HG03521 (cell line): ENCODE measurements around the gene KRTAP5-5.
"Not testable (repeated sequence)": the region's sequence is repeated elsewhere in the genome, so short reads cannot be mapped to it uniquely, and the experiment has no call there.

Experiments
- ATAC-seq: cut with Tn5 transposase; IDR thresholded peaks from one replicate; pipeline ENCODE4 v1.9.1; 2021; ENCODE audit warnings: mild to moderate bottlenecking, moderate library complexity; ENCODE audit not compliant: unreplicated experiment

The KRTAP5-5 gene

GRCh38 chr11:1605923-1606322, 23.7 kb upstream of the KRTAP5-5 start:
- ATAC-seq: peak; percentile 61

- ATAC-seq: not testable (repeated sequence)
Measured at GRCh38 chr11:1607156-1607845, 22.3 kb upstream of the KRTAP5-5 start.

GRCh38 chr11:1607901-1608300, 21.7 kb upstream of the KRTAP5-5 start:
- ATAC-seq: not testable (repeated sequence)

DNA sequence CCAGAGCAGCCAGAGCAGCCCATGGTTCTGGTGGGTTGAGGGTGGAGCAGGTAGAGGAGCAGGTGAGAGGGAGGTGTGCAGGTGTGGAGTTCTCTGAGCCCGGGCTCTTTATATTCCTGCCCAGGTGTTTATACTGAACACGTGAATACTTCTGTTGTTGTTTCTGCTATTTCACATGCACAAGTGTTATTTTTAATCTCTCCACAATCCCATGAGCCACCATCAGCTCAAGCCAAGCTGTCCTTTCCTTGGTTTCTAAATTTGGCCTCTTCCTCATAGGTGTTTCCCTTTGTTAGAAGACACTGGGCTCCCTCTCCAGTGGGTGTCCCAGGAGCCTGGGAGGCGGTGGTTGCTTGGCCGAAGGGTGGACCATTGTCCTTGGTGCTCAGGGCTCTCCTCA, 21.2 kb upstream of the KRTAP5-5 start, which contains the start of gene KRTAP5-3:
Gene KRTAP5-3, minus strand, starts transcription at position 101 of the 400 bp plus-strand sequence. Its CDS starts 78 bp downstream, at position 23.
- ATAC-seq: no peak

- no peak for ATAC-seq
Measured at GRCh38 chr11:1618231-1618630, 11.3 kb upstream of the KRTAP5-5 start.

GRCh38 chr11:1619449-1619848, 10.1 kb upstream of the KRTAP5-5 start:
- no peak for ATAC-seq

- no peak for ATAC-seq
Measured at GRCh38 chr11:1622086-1622485, 7.5 kb upstream of the KRTAP5-5 start, which contains the start of gene KRTAP5-4. KRTAP5-4 (minus strand) TSS chr11:1622138; CDS start chr11:1622093, 45 bp downstream.

DNA sequence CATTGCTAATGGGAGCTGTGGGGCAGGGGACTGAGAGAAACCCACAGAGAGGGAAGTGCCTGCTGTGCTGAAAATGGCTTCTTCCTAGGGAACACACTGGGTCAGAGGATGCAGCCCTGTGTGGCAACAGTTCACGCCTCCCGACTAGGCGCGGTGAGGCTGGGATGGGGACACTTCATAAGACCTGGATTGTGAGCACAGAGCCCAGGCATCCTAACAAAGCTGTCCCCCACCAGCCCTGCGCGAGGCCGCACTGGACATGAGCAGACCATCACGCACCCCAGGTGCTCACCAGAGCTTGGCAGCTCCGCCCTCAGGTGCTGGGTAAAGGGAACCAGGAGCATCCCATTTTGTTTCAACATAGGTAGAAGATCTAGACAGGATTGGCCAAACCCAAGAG, 5.9 kb upstream of the KRTAP5-5 start:
- no peak for ATAC-seq

DNA sequence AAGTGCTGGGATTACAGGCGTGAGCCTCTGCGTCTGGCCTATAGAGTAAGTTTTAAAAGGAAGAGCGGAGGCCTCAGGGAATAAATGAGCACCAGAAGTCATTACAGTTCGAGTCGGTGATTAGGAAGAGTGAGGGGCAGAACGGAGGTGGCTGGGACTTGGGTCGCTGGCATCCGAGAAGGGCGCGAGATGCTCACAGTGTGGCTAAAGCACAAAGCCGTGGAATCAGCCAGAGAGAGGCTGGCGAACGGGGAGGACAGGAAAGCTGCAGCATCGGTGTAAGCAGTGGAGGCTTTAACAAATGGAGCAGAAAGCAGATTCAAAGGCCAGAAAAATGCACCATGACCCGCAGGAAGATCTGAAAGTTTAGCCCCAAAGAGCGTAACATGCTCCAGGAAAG, 5.0 kb upstream of the KRTAP5-5 start:
- ATAC-seq: no peak

- no peak for ATAC-seq
Measured at GRCh38 chr11:1625541-1625940, 4.0 kb upstream of the KRTAP5-5 start.

- no peak for ATAC-seq
Measured at GRCh38 chr11:1628506-1629325, 859 bp upstream of the KRTAP5-5 start.

GRCh38 chr11:1630271-1630670, 696 bp downstream of the KRTAP5-5 start:
- no peak for ATAC-seq

DNA sequence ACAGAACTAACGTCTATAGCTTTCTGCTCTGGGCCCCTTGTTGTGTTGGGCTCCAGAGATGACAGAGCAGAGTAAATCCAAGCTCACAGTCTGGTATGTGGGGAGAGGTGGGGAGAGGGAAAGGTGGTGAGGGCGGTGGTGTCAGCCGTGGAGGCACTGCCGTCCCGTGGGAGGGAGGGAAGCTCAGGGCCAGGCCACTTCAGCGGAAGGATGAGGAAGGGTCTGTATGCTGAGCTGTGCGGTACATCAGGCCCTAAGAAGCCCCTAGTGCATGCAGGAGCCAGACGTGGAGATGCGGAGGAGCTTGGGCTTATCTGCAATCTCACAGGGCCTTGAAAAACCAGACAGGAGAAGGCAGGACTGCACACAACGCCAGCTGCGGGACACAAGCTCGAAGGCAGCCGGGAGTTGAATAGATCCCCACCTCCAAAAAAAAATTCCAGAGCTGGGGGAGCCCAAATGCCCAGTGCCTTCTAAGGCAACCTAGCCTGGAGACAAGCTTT, 1.5 kb downstream of the KRTAP5-5 start:
- no peak for ATAC-seq

DNA sequence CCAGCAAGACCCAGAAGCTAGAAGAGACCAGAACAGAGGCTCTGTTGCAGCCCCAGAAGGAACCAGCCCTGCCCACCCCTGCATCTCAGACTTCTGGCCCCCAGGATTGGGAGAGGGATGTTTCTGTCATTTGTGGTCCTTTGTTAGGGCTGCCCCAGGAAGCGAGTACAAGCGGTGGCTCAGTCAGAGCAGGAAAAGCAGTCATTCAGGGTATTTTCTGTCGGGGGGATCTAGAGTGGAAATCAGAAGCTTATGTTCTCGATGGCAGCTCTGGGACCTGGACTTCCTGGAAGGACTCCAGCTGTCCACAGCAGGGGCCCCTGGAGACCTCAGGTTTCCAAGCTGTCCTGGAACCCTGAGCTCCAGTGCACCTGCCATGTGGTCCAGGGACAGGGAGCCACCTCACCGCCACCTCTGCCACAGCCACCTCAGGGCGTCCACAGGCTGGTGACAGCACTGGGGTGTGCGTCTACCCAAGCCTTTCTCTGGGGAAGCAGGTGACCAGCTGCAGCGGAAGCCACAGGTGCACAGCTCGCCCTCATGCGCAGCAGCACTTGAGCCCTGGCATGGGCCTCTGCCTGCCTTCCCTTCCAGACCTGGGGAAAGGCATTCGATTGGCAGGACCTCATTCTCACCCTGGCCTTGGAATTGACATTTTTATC, 2.6 kb downstream of the KRTAP5-5 start:
- ATAC-seq: no peak

GRCh38 chr11:1633864-1634263, 4.3 kb downstream of the KRTAP5-5 start:
- no peak for ATAC-seq

DNA sequence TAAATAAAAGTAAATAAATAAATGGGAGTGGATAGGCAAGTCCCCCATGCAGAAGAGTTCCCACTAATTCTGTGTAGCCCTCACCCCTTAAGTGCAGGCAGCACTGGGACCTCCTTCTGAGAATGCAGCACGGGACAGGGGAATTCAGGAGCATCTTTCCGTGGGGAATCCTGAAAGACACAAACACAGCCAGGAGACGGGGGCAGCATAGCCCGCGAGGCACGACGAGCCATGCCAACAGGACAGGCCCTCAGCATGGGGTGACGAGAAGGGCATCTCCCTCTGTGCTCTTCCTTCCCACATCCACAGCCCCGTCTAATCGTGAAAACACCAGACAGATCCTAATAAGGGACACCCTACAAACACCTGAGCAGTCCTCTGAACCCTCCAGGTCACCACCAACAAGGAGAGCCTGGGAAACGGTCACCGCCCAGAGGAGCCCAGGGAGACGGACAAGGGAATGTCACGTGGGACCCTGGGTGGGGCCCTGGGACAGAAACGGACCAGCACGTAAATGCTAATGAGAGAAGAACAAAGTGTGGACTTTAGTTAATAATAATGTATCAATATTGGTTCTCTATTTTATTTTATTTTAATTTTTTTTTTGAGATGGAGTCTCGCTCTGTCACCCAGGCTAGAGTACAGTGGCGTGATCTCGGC, 6.8 kb downstream of the KRTAP5-5 start:
- ATAC-seq: no peak

DNA sequence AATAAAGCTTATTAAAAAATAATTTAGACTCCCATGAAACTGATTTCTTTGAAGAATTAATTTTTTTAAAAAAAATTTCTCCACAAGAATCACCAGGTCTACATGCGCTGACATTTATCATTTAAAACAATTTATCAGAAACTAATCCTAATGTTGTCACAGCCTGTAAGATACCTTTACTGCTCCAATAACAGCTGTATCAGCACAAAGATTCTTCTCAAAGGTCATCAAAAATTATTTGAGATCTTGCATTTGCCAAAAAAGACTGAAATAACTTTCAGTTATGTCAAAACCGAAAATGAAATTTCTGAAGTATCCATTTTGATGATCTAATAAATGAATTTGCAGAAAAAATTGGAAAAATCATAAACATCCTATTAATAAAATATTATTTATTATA, 8.1 kb downstream of the KRTAP5-5 start:
- no peak for ATAC-seq

GRCh38 chr11:1638344-1638743, 8.8 kb downstream of the KRTAP5-5 start:
- ATAC-seq: no peak

- ATAC-seq: no peak
Measured at GRCh38 chr11:1639102-1639620, 9.6 kb downstream of the KRTAP5-5 start.

- no peak for ATAC-seq
Measured at GRCh38 chr11:1639666-1640065, 10.1 kb downstream of the KRTAP5-5 start.
